Neural progenitor cell (in vitro differentiated cells): ENCODE data around the gene DDX10.

Experiments
- EZH2 ChIP-seq: fragments of 200-600 bp; sonication (generic); IDR thresholded peaks from 2 replicates; pipeline ENCODE4 v1.6.1; 2017; ENCODE audit warnings: antibody characterized with exemption, mild to moderate bottlenecking, moderate library complexity
- EZH2phosphoT487 ChIP-seq: fragments of 200-600 bp; sonication (generic); IDR thresholded peaks from 2 replicates; pipeline ENCODE4 v1.6.1; 2017; ENCODE audit warnings: antibody characterized with exemption
- TF ChIP-seq, protein P1 (sequence below): fragments of 200-600 bp; sonication (generic); IDR thresholded peaks from 2 replicates; pipeline ENCODE4 v1.5.1; 2017; ENCODE audit warnings: antibody characterized with exemption, mild to moderate bottlenecking

DNA sequence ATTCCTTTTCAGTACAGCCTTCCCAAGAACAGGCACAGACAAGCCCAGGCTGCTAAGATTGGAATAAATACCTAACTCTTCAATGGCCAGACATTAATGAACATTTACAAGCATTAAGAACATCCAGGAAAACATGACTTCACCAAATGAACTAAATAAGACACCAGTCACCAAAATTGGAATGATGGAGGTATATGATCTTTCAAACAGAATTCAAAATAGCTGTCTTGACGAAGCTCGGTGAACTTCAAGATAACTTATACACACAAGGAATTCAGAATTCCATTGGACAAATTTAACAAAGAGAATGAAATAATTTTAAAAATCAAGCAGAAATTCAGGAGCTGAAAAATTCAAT, 16.4 kb upstream of the DDX10 start:
- TF ChIP-seq EZH2phosphoT487, result no peak
- TF ChIP-seq, protein P1, sequence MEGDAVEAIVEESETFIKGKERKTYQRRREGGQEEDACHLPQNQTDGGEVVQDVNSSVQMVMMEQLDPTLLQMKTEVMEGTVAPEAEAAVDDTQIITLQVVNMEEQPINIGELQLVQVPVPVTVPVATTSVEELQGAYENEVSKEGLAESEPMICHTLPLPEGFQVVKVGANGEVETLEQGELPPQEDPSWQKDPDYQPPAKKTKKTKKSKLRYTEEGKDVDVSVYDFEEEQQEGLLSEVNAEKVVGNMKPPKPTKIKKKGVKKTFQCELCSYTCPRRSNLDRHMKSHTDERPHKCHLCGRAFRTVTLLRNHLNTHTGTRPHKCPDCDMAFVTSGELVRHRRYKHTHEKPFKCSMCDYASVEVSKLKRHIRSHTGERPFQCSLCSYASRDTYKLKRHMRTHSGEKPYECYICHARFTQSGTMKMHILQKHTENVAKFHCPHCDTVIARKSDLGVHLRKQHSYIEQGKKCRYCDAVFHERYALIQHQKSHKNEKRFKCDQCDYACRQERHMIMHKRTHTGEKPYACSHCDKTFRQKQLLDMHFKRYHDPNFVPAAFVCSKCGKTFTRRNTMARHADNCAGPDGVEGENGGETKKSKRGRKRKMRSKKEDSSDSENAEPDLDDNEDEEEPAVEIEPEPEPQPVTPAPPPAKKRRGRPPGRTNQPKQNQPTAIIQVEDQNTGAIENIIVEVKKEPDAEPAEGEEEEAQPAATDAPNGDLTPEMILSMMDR, result no peak
- TF ChIP-seq EZH2, result no peak
